ENCODE measurements around the gene FKBP14.

The FKBP14 gene

DNA sequence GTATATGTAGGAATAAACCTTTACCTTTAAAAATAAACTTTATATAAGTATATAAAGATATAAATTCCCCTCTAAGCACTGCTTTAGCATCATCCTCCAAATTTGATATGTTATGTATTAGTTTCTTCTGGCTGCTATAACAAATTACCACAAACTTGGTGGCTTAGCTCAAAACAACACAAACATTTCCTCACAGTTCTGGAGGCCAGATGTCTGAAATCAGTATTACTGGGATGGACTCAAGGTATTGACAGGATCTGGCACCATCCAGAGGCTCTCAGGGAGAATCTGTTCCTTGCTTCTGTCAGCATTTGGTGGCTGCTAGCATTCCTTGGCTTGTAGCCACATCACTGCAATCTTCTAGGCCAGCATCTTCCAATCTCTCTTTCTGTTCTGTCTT lies 30.2 kb downstream of the FKBP14 start:
- no peaks in the 10 kb centered on the region for H3K36me3 ChIP-seq
- no peak overlapping the region for H3K4me3 ChIP-seq (ENCODE audit: low read depth, low read length)
- no peaks in the 10 kb centered on the region for H3K9me3 ChIP-seq
- H3K27me3 ChIP-seq, result no peaks in the 10 kb centered on the region
- no peaks in the 10 kb centered on the region for H3K4me1 ChIP-seq
- DNase-seq, result no peak
- TF ChIP-seq, protein P1, sequence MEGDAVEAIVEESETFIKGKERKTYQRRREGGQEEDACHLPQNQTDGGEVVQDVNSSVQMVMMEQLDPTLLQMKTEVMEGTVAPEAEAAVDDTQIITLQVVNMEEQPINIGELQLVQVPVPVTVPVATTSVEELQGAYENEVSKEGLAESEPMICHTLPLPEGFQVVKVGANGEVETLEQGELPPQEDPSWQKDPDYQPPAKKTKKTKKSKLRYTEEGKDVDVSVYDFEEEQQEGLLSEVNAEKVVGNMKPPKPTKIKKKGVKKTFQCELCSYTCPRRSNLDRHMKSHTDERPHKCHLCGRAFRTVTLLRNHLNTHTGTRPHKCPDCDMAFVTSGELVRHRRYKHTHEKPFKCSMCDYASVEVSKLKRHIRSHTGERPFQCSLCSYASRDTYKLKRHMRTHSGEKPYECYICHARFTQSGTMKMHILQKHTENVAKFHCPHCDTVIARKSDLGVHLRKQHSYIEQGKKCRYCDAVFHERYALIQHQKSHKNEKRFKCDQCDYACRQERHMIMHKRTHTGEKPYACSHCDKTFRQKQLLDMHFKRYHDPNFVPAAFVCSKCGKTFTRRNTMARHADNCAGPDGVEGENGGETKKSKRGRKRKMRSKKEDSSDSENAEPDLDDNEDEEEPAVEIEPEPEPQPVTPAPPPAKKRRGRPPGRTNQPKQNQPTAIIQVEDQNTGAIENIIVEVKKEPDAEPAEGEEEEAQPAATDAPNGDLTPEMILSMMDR (IDR thresholded peaks at IDR 0.05; ENCODE audit: low read depth, low read length), result no peak

DNA sequence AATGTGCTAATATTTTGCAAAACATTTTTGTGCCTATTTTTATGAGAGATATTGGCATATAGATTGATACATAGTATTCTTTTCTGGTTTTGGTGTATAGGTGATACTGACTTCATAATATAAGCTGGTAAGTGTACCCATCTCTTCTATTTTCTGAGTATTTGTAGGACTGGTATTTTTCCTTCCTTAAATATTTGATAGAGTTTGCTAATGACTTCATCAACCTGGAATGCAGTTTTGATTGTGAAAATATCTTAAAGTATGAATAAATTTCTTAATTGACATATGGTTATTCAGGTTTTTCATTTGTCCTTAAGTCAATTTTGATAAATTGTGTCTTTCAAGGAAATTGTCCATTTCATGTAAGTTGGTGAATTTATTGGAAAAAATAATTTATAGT lies 30.9 kb downstream of the FKBP14 start:
- H3K4me3 ChIP-seq (ENCODE audit: low read depth, low read length), result no peak overlapping the region
- no peak for DNase-seq
- no peaks in the 10 kb centered on the region for H3K4me1 ChIP-seq
- no peaks in the 10 kb centered on the region for H3K27me3 ChIP-seq
- no peaks in the 10 kb centered on the region for H3K9me3 ChIP-seq
- H3K36me3 ChIP-seq, result no peaks in the 10 kb centered on the region
- TF ChIP-seq, protein P1 (IDR thresholded peaks at IDR 0.05; ENCODE audit: low read depth, low read length), result no peak

DNA sequence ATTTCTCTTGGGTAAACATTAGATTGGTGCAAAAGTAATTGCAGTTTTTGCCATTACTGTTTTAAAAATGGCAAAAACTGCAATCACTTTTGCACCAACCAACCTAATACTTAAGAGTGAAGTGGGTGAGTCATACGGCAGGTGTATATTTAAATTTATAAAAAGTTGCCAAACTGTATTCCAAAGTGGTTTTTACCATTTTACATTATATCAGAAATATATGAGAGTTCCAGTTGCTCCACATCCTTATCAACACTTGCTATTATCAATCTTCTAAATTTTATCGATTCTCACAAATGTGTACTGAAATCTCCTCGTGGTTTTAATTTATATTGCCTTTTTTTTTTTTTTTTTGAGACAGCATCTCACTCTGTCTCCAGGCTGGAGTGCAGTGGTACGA lies 33.4 kb downstream of the FKBP14 start:
- no peak for DNase-seq
- no peaks in the 10 kb centered on the region for H3K9me3 ChIP-seq
- TF ChIP-seq, protein P1 (IDR thresholded peaks at IDR 0.05; ENCODE audit: low read depth, low read length), result no peak
- no peak overlapping the region for H3K4me3 ChIP-seq (ENCODE audit: low read depth, low read length)
- no peaks in the 10 kb centered on the region for H3K4me1 ChIP-seq
- H3K36me3 ChIP-seq, result peaks cover 4% of the 10 kb centered on the region; the same call in 1 of the 2 replicates
- H3K27me3 ChIP-seq, result no peaks in the 10 kb centered on the region

DNA sequence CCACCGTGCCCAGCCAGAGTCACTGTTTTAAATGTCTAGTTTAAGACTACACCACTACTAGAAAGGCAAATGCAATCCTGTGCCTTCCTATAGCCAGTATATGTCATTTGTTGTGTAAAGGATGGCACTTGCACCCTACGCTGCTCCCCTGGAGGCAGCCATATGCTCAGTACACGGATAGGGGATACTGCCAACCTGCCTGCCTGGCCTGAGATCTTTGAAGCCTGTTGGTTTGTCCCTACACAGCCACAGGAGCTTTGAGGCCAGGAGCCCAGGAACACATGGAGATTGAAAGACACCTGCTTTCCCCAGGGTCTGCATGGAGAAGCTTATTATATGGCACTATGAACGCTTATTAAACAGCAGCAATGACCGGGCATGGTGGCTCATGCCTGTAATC lies 34.6 kb downstream of the FKBP14 start:
- no peaks in the 10 kb centered on the region for H3K9me3 ChIP-seq
- H3K4me3 ChIP-seq (ENCODE audit: low read depth, low read length), result no peak overlapping the region
- TF ChIP-seq, protein P1 (IDR thresholded peaks at IDR 0.05; ENCODE audit: low read depth, low read length), result no peak
- DNase-seq, result no peak
- peaks cover 4% of the 10 kb centered on the region; the same call in 1 of the 2 replicates for H3K36me3 ChIP-seq
- H3K4me1 ChIP-seq, result no peaks in the 10 kb centered on the region
- H3K27me3 ChIP-seq, result no peaks in the 10 kb centered on the region

DNA sequence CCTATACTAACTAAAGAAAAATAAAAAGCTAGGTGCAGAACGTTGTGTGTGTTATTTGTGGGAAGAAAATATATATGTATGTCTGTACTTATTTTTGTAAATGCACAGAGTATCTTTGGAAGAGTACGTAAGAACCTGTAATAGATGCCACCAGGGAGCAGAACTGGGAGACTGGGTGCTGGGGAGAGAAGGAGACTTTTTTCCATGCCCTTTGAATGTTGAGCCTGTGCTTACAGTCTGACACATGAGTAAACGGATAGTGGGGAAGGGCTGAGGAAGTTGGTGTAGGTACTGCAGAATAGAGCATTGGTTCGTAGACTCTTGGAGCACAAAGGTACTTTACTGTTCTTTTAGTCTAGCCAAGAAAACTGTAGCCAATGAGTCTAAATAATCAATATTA lies 35.6 kb downstream of the FKBP14 start:
- peaks cover 5% of the 10 kb centered on the region for H3K36me3 ChIP-seq
- no peaks in the 10 kb centered on the region for H3K27me3 ChIP-seq
- no peaks in the 10 kb centered on the region for H3K4me1 ChIP-seq
- TF ChIP-seq, protein P1 (IDR thresholded peaks at IDR 0.05; ENCODE audit: low read depth, low read length), result no peak
- DNase-seq, result no peak
- H3K4me3 ChIP-seq (ENCODE audit: low read depth, low read length), result no peak overlapping the region
- no peaks in the 10 kb centered on the region for H3K9me3 ChIP-seq

DNA sequence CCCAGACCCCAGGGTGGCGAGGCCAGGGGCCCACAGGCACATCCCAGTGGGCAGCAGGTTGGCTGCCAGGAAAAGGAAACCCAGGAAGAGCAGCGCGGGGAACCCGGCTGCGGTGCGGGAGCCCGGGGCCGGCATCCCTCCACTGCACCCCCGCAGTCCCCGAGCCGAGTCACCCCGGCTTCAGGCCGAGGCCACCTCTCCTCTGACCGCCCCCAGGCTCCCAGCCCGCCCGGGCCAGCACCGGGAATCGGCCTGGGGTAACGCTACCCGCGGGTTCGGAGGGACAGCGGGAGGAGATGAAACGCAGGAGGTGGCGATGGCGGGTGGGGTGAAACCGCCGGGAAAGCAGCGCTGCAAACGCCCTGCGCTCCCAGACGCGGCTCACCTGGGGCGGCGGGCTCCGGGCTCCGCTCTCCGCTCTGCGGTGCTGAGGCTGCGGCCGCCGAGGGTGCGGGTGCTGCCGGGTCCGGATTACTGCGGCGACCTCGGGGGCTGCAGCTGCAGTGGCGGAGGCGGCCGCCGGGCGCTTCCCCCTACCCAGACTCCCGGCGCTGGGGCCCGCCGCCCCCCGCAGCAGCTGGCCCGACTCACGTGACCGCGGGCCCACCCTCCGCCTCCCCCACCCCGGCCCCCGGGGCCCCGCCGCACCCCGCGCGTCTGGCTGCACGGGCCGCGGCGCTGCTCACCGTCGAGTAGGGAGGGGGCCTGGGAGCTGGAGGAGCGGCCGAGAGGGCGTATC lies 37.1 kb downstream of the FKBP14 start, which contains the start of gene SCRN1:
Gene SCRN1, minus strand, starts transcription at position 545 of the 739 bp plus-strand sequence. CDS start 20,734 bp downstream, outside the sequence.
- Histone ChIP-seq H3K27me3 (no peaks in the 10 kb centered on the region), H3K36me3 (peaks cover 10% of the 10 kb centered on the region), H3K9me3 (no peaks in the 10 kb centered on the region), H3K4me1 (no peaks in the 10 kb centered on the region), H3K4me3 (ENCODE audit: low read depth, low read length) (peak within 1 kb of the TSS; percentile 81)
- peak; percentile 86 for DNase-seq
- TF ChIP-seq, protein P1 (IDR thresholded peaks at IDR 0.05; ENCODE audit: low read depth, low read length), result no peak

Data from BE2C (cell line).